GM23248 (cell line): ENCODE measurements around the gene ANKRD18B.
"Not testable (repeated sequence)": the region's sequence is repeated elsewhere in the genome, so short reads cannot be mapped to it uniquely, and the experiment has no call there.

Source experiments
- EZH2 ChIP-seq: fragments of 200-600 bp; sonication (generic); IDR thresholded peaks from 2 replicates; pipeline ENCODE4 v1.6.1; 2018; ENCODE audit warnings: antibody characterized with exemption, mild to moderate bottlenecking; ENCODE audit not compliant: insufficient read depth, poor library complexity, severe bottlenecking
- EZH2phosphoT487 ChIP-seq: fragments of 200-600 bp; sonication (generic); IDR thresholded peaks from 2 replicates; pipeline ENCODE4 v1.6.1; 2018; ENCODE audit warnings: antibody characterized with exemption, moderate library complexity, mild to moderate bottlenecking, low read depth; ENCODE audit not compliant: insufficient read depth

GRCh38 chr9:33551183-33551582 lies 27.1 kb downstream of the ANKRD18B start:
- TF ChIP-seq EZH2phosphoT487, EZH2: not testable (repeated sequence)
